SHP77 treated with DMSO at 0.1 percent for 48 hours (cell line): ENCODE measurements around the gene ZNF816.
A peak's percentile ranks its signal among the peaks of the same experiment; 100 is the strongest.
"Not testable (repeated sequence)": the region's sequence is repeated elsewhere in the genome, so short reads cannot be mapped to it uniquely, and the experiment has no call there.

ENCODE experiments used
- DNase-seq: peaks from one replicate; lab custom pipeline; 2025; lab: John Stamatoyannopoulos, UW

The ZNF816 gene

GRCh38 chr19:52959613-52960295, 2.9 kb downstream of the ZNF816 start:
- no peak for DNase-seq

- no peak for DNase-seq
Measured at GRCh38 chr19:52957591-52957990, 5.1 kb downstream of the ZNF816 start.

- DNase-seq = no peak
Measured at GRCh38 chr19:52956917-52957316, 5.8 kb downstream of the ZNF816 start.

GRCh38 chr19:52949422-52949821, 13.3 kb downstream of the ZNF816 start:
- DNase-seq = no peak

GRCh38 chr19:52948025-52948770, 14.5 kb downstream of the ZNF816 start:
- no peak for DNase-seq

- DNase-seq = peak; percentile 44
Measured at GRCh38 chr19:52946322-52947310, 16.1 kb downstream of the ZNF816 start.

GRCh38 chr19:52945652-52946321, 16.9 kb downstream of the ZNF816 start:
- no peak for DNase-seq

GRCh38 chr19:52944703-52945493, 17.8 kb downstream of the ZNF816 start:
- DNase-seq = not testable (repeated sequence)

GRCh38 chr19:52943884-52944643, 18.6 kb downstream of the ZNF816 start:
- no peak for DNase-seq

- no peak for DNase-seq
Measured at GRCh38 chr19:52943134-52943883, 19.4 kb downstream of the ZNF816 start.

- DNase-seq = peak; percentile 45
Measured at GRCh38 chr19:52942386-52943133, 20.1 kb downstream of the ZNF816 start.

- no peak for DNase-seq
Measured at GRCh38 chr19:52941941-52942385, 20.7 kb downstream of the ZNF816 start.

- DNase-seq = not testable (repeated sequence)
Measured at GRCh38 chr19:52941523-52941922, 21.2 kb downstream of the ZNF816 start.

- DNase-seq = not testable (repeated sequence)
Measured at GRCh38 chr19:52940905-52941304, 21.8 kb downstream of the ZNF816 start.

- no peak for DNase-seq
Measured at GRCh38 chr19:52938761-52939160, 23.9 kb downstream of the ZNF816 start.

- DNase-seq = no peak
Measured at GRCh38 chr19:52936954-52937325, 25.7 kb downstream of the ZNF816 start.

- DNase-seq = no peak
Measured at GRCh38 chr19:52936151-52936953, 26.3 kb downstream of the ZNF816 start.

GRCh38 chr19:52935434-52935833, 27.2 kb downstream of the ZNF816 start:
- no peak for DNase-seq
